GM10847 (cell line): ENCODE data around the gene URAD.

Source experiments
- POLR2A ChIP-seq: IDR thresholded peaks from 2 replicates; pipeline ENCODE4 v1.6.1; 2011; ENCODE audit not compliant: insufficient read length; ENCODE audit errors: extremely low read depth

The URAD gene

GRCh38 chr13:27977476-27978300 is 10.8 kb downstream of the URAD start:
- no peak for TF ChIP-seq POLR2A

GRCh38 chr13:27976362-27977091 is 12.0 kb downstream of the URAD start:
- no peak for TF ChIP-seq POLR2A

GRCh38 chr13:27975564-27976361 is 12.7 kb downstream of the URAD start:
- no peak for TF ChIP-seq POLR2A

- no peak for TF ChIP-seq POLR2A
These were observed 14.4 kb downstream of the URAD start for GRCh38 chr13:27973961-27974662.

GRCh38 chr13:27973291-27973690 is 15.2 kb downstream of the URAD start:
- TF ChIP-seq POLR2A = no peak

GRCh38 chr13:27972478-27972820 is 16.0 kb downstream of the URAD start:
- TF ChIP-seq POLR2A = no peak

- TF ChIP-seq POLR2A = no peak
These were observed 16.6 kb downstream of the URAD start for GRCh38 chr13:27971776-27972477.

- TF ChIP-seq POLR2A = no peak
These were observed 17.3 kb downstream of the URAD start for GRCh38 chr13:27971236-27971645.

- no peak for TF ChIP-seq POLR2A
These were observed 17.9 kb downstream of the URAD start for GRCh38 chr13:27970382-27971235.

GRCh38 chr13:27969866-27970229 is 18.6 kb downstream of the URAD start:
- no peak for TF ChIP-seq POLR2A

GRCh38 chr13:27969082-27969865 is 19.2 kb downstream of the URAD start, which contains the start of gene CDX2:
Gene CDX2 (minus strand): TSS chr13:27969315. CDS start chr13:27969006, 309 bp downstream.
- no peak for TF ChIP-seq POLR2A

- no peak for TF ChIP-seq POLR2A
These were observed 20.0 kb downstream of the URAD start for GRCh38 chr13:27968316-27969081.

GRCh38 chr13:27967736-27968315 is 20.7 kb downstream of the URAD start:
- TF ChIP-seq POLR2A = no peak
